NCI-H146 (cell line): ENCODE data around the gene BMF.

Experiments
- DNase-seq: peaks from one replicate; lab custom pipeline; 2025; lab: John Stamatoyannopoulos, UW

BMF gene

DNA sequence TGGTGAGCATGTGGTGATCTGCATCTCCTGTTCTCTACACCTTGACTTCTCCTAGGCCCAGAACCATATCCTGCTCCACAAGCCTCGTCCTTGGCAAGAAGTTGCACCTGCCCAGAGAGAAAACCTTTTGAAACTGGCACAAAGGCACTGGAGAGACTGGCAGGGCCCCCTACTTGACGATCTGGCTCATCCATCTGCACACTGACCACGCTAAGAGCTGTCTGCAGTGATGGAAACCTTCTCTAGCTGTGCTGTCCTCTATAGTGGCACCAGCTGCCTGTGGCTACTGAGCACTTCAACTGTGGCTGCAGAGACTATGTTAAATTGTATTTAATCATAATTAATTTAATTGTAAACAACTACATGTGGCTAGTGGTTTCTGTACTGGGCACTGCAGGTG lies 43.5 kb downstream of the BMF start:
- DNase-seq = peak; percentile 86

- peak; percentile 62 for DNase-seq
Measured at GRCh38 chr15:40064231-40064894, 44.3 kb downstream of the BMF start.

DNA sequence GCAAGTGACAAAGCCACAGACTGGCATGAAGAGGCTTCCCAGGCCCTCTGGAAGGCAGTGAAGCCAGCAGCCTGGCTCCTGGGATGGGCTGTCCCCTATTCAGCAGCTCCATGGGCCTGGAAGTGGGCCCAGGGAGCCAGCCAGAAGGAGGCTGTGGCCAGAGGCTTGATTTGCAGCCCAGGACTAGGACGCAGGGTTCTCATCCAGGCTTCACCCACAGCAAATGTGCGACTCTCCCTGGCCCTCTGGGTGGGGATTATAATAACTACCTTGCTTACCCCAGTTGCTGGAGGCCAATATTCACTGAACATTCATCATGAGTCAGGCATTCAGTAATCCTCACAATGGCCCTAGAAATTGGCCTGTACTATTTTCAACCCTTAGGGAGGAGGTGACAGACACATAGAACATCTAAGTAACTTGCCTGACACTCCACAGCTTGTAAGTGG lies 45.1 kb downstream of the BMF start:
- DNase-seq = no peak

GRCh38 chr15:40062816-40063562 lies 45.7 kb downstream of the BMF start:
- DNase-seq = no peak

DNA sequence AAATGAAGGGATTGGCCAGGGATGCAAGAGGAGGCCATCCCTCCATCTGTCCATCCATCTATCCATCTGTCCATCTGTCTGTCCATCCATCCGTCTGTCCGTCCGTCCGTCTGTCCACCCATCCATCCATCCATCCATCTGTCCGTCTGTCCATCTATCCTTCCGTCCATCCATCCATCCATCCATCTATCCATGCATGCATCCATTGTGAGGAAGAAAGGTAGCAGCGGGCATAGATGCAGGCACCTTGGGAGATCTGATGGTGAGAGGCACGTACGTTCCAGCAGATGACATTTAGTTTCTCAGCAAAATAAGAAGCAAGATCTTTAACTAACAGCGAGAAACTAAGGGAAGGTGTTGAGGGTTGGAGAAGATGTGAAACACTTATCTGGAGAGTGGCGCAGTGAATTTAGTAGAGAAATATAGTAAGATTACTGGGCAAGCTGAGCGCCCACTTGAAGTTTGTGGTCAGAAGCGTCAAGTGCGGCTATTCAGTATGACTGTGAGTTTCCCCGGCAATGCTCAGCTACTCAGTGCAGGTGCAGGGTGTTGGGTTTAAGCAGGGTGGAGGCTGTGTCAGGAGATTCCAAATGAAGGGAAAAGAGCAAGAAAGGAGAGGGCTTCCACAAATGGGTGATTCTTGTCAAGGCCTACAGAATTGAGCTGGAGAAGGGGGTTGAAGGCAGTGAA lies 47.3 kb downstream of the BMF start:
- no peak for DNase-seq

GRCh38 chr15:40060236-40060961 lies 48.3 kb downstream of the BMF start:
- DNase-seq = no peak

GRCh38 chr15:40059821-40060220 lies 48.9 kb downstream of the BMF start:
- no peak for DNase-seq

DNA sequence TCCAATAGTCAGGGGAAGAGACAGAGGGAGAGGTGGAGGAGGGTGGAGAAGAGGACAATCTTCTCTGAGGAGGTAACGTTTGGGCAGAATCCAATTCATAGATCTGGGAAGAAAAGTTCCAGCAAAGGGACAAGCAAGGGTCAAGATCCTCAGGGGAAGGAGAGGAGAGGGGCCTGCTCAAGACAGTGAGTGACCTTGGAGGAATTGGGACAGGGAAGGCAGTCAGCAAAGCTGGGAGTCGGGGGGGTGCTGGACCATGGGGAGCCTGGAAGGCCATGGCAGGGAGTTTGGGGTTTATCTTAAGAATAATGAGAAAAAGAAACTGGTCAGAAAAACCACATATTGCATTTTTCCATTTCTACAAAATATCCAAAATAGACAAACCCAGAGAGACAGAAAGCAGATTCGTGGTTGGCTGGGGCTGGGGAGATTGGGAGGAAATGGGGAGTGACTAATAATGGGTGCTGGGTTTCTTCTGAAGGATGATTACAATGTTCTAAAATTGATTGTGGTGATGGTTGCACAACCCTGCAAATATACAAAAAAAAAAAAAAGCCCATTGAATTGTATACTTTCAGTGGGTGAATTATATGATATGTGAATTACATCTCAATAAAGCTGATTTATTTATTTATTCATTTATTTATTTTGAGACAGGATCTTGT lies 50.1 kb downstream of the BMF start:
- DNase-seq = no peak

GRCh38 chr15:40055576-40056293 lies 52.9 kb downstream of the BMF start:
- DNase-seq = no peak

- DNase-seq = peak; percentile 85
Measured at GRCh38 chr15:40054855-40055575, 53.7 kb downstream of the BMF start.

- no peak for DNase-seq
Measured at GRCh38 chr15:40054605-40054854, 54.1 kb downstream of the BMF start.

DNA sequence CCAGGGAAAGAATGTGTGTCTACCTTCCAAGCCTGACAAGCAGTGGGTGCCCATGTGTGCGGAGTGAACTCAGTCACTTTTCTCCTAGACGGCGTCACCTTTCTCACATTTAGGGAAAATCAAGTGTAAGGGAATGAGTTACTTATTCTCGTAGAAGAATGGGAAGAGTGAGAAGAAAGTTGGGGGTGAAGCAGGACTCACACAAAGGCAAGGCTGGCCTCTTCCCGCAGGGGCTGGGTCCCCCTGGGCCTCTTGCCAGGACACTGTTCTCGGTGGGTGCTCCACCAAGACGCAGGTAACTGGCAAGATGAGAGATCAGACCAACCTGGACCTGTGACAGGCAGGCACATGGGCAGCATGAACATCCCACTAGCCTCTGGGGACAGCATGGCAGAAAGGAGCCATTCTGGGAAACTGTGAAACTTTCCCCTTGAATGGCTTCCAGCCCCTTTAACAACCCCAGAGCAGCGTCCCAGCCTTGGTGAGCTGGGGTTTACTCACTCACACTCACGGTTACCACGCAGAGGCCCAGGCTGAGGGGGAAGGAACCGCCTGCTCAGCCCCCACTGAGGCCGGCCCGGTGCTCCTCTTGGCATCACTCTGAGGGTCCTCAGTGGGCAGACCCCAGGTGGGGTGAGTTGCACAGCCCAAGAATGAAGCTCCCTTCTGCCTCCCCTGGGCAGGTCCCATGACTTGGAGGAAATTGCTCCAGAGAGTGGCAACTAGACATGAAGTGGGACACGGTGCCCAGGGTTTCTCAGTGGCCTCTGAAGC lies 54.7 kb downstream of the BMF start:
- DNase-seq = no peak

- DNase-seq = no peak
Measured at GRCh38 chr15:40053079-40053830, 55.4 kb downstream of the BMF start.

DNA sequence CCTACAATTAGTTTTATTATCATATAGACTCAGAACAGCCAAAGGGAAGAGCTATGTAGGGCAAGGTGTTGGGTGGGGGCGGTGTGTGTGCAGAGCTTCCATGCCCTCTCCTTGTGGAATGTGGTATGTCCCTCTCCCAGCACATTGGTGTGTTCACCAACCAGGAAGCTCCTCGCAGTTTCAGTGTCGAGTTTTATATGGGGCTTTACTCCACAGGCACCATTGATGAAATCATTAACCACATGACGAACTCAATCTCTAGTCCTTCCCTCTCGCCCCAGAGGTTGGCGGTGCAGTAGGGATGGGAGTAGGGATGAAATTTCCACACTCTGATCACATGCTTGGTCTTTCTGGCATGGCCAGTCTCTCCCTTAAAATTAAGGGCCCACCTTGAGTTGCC lies 56.1 kb downstream of the BMF start:
- DNase-seq = no peak

- no peak for DNase-seq
Measured at GRCh38 chr15:40051616-40052415, 56.9 kb downstream of the BMF start.

DNA sequence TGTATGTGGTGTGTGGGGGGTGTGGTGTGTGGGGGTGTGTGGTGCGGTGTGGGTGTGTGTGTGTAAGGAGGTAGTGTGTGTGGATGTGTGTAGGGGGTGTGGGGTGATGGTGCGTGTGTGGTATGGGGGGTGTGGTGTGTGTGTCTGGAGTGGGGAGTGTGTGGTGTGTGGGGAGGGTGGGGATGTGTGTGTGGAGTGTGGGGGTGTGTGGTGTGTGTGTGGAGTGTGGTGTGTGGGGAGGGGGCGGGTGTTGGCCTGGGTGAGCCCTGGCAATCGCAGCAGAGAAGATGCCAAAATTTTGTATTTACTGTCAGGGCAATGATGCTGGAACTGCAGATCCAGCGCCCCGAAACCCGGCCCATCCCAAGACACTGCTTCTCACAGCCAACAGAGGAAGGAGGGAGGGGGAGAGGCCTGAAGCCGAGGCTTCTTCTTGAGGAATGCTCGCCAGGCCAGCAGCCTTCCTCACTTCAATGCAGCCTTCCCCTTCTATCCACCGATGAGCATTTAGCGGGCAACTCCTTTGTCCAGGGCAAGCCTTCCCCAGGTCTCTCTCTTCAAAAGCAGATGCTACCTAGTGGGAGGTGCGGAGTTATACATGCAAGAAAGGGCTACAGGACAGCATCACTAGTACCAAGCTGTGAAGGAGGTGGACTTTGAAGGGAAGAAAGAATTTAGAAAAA lies 57.8 kb downstream of the BMF start:
- no peak for DNase-seq

DNA sequence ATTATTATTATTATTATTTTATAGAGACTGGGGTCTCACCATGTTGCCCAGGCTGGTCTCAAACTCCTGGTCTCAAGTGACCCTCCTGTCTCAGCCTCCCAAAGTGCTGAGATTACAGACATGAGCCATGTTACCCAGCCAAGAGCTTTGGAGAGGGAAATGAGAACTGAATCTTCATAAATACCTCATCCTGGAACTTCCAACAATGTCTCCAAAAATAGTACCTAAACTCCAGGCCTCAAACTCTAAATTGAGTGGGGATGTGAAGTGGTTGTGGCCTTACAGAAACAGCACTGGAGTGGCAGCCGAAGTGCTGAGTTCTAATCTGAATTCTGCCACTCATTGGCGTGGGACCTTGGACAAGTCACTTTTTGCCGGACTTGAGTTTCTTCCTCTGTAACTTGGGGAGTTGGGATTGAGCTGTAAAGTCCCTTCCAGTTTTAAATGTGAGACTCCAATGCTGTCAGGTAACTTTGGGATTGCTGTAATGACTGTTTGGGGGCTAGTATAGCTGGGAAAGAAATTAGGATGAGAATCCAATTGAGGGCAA lies 59.7 kb downstream of the BMF start:
- DNase-seq = no peak
